Measurements from ENCODE around the gene WDR44. TPM values are rescaled to one million over a fixed set of nuclear protein-coding genes. Genes with fewer than 3 reads are reported as not detected.

The WDR44 gene
- total and polyA plus RNA-seq, 2 experiments from 2014 or later = 5.3 to 9.7 TPM

DNA sequence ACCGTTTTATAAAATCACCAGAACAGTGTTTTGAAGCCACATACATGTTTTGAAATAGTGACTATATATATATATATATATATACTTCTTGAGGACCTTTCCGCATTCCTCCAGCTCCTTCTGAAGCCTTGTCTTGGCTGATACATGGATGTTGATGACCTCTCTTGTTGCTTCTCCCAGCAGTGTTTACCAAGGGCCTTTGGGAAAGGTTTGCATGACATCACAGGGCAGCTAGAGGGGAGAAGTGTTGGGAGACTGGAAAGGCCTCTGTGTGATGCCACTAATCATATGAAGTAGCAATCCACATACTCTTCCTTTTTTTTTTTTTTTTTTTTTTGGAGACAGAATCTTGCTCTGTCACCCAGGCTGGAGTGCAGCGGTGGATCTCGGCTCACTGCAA is 22.5 kb downstream of the WDR44 start:
- H3K27ac ChIP-seq = no peak overlapping the region
- H3K9me3 ChIP-seq (ENCODE audit: low read depth) = no peaks in the 10 kb centered on the region
- WGBS (ENCODE audit: low lambda C conversion rate, missing lambda C conversion rate) = 83% methylated on average over 4 of the region's 4 CpGs
- no peak overlapping the region for H3K4me2 ChIP-seq
- no peaks in the 10 kb centered on the region for H4K20me1 ChIP-seq (ENCODE audit: insufficient read depth, poor library complexity, severe bottlenecking)
- TF ChIP-seq, protein P1, sequence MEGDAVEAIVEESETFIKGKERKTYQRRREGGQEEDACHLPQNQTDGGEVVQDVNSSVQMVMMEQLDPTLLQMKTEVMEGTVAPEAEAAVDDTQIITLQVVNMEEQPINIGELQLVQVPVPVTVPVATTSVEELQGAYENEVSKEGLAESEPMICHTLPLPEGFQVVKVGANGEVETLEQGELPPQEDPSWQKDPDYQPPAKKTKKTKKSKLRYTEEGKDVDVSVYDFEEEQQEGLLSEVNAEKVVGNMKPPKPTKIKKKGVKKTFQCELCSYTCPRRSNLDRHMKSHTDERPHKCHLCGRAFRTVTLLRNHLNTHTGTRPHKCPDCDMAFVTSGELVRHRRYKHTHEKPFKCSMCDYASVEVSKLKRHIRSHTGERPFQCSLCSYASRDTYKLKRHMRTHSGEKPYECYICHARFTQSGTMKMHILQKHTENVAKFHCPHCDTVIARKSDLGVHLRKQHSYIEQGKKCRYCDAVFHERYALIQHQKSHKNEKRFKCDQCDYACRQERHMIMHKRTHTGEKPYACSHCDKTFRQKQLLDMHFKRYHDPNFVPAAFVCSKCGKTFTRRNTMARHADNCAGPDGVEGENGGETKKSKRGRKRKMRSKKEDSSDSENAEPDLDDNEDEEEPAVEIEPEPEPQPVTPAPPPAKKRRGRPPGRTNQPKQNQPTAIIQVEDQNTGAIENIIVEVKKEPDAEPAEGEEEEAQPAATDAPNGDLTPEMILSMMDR (IDR thresholded peaks at IDR 0.05; ENCODE audit: poor library complexity) = no peak
- TF ChIP-seq EZH2phosphoT487 (IDR thresholded peaks at IDR 0.05; ENCODE audit: low read depth, severe bottlenecking, unreplicated experiment) (no peak), EZH2 (IDR thresholded peaks at IDR 0.05; ENCODE audit: borderline replicate concordance) (no peak)
- H3K9me2 ChIP-seq (replicated peaks; ENCODE audit: insufficient read depth) = no peaks in the 10 kb centered on the region
- H3K27me3 ChIP-seq = no peaks in the 10 kb centered on the region
- no peak overlapping the region for H3K4me3 ChIP-seq
- H2AFZ ChIP-seq = no peak overlapping the region
- no peaks in the 10 kb centered on the region for H3K36me3 ChIP-seq (replicated peaks; ENCODE audit: insufficient read depth, low read depth)
- DNase-seq (ENCODE audit: low spot score) = no peak
- peaks cover 10% of the 10 kb centered on the region for H3K79me2 ChIP-seq
- no peaks in the 10 kb centered on the region for H3K4me1 ChIP-seq (ENCODE audit: insufficient read depth)

- no peak overlapping the region for H3K27ac ChIP-seq
- H3K36me3 ChIP-seq (replicated peaks; ENCODE audit: insufficient read depth, low read depth) = no peaks in the 10 kb centered on the region
- peaks cover 5% of the 10 kb centered on the region for H3K79me2 ChIP-seq
- no peak overlapping the region for H3K4me2 ChIP-seq
- no peaks in the 10 kb centered on the region for H3K27me3 ChIP-seq
- WGBS (ENCODE audit: low lambda C conversion rate, missing lambda C conversion rate) = 67% methylated on average over 2 of the region's 2 CpGs
- H3K9me2 ChIP-seq (replicated peaks; ENCODE audit: insufficient read depth) = no peaks in the 10 kb centered on the region
- no peaks in the 10 kb centered on the region for H3K4me1 ChIP-seq (ENCODE audit: insufficient read depth)
- H4K20me1 ChIP-seq (ENCODE audit: insufficient read depth, poor library complexity, severe bottlenecking) = no peaks in the 10 kb centered on the region
- H3K9me3 ChIP-seq (ENCODE audit: low read depth) = no peaks in the 10 kb centered on the region
- TF ChIP-seq EZH2 (IDR thresholded peaks at IDR 0.05; ENCODE audit: borderline replicate concordance) (no peak), EZH2phosphoT487 (IDR thresholded peaks at IDR 0.05; ENCODE audit: low read depth, severe bottlenecking, unreplicated experiment) (no peak)
- TF ChIP-seq, protein P1 (IDR thresholded peaks at IDR 0.05; ENCODE audit: poor library complexity) = no peak
- H3K4me3 ChIP-seq = no peak overlapping the region
- H2AFZ ChIP-seq = no peak overlapping the region
- DNase-seq (ENCODE audit: low spot score) = peak; percentile 8
Measured at GRCh38 chrX:118370921-118371624, 25.2 kb downstream of the WDR44 start.

DNA sequence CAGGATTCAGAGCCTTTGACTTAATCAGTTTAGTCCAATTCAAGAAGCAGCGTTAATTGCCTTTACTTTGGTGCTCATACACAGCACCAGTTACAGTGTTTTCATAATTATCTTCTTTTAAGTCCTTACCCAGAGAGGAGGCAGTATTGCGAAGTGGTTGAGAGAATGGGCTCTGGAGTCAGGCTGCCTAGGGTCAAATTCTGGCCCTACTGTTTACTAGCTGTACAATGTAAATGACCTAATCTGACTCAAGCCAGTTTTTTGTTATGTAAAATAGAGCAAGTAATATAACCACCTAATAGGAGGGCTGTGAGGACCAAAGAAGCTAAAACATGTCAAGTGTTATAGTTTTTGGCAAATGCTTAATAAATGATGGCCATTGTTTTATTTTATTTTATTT is 27.6 kb downstream of the WDR44 start:
- Histone ChIP-seq H4K20me1 (ENCODE audit: insufficient read depth, poor library complexity, severe bottlenecking) (no peaks in the 10 kb centered on the region), H2AFZ (no peak overlapping the region), H3K27ac (no peak overlapping the region), H3K4me3 (no peak overlapping the region), H3K36me3 (replicated peaks; ENCODE audit: insufficient read depth, low read depth) (no peaks in the 10 kb centered on the region), H3K9me2 (replicated peaks; ENCODE audit: insufficient read depth) (no peaks in the 10 kb centered on the region), H3K79me2 (peaks cover 5% of the 10 kb centered on the region), H3K4me1 (ENCODE audit: insufficient read depth) (no peaks in the 10 kb centered on the region), H3K9me3 (ENCODE audit: low read depth) (no peaks in the 10 kb centered on the region), H3K27me3 (no peaks in the 10 kb centered on the region), H3K4me2 (no peak overlapping the region)
- TF ChIP-seq EZH2phosphoT487 (IDR thresholded peaks at IDR 0.05; ENCODE audit: low read depth, severe bottlenecking, unreplicated experiment) = no peak
- no peak for TF ChIP-seq EZH2 (IDR thresholded peaks at IDR 0.05; ENCODE audit: borderline replicate concordance)
- TF ChIP-seq, protein P1 (IDR thresholded peaks at IDR 0.05; ENCODE audit: poor library complexity) = no peak
- DNase-seq (ENCODE audit: low spot score) = no peak
- 68% methylated on average over 2 of the region's 2 CpGs for whole genome bisulfite sequencing (ENCODE audit: low lambda C conversion rate, missing lambda C conversion rate)
